Measurements from ENCODE around the gene ANKLE1.
A peak's percentile ranks its signal among the peaks of the same experiment; 100 is the strongest.

ANKLE1 gene, protein sequence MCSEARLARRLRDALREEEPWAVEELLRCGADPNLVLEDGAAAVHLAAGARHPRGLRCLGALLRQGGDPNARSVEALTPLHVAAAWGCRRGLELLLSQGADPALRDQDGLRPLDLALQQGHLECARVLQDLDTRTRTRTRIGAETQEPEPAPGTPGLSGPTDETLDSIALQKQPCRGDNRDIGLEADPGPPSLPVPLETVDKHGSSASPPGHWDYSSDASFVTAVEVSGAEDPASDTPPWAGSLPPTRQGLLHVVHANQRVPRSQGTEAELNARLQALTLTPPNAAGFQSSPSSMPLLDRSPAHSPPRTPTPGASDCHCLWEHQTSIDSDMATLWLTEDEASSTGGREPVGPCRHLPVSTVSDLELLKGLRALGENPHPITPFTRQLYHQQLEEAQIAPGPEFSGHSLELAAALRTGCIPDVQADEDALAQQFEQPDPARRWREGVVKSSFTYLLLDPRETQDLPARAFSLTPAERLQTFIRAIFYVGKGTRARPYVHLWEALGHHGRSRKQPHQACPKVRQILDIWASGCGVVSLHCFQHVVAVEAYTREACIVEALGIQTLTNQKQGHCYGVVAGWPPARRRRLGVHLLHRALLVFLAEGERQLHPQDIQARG

DNA sequence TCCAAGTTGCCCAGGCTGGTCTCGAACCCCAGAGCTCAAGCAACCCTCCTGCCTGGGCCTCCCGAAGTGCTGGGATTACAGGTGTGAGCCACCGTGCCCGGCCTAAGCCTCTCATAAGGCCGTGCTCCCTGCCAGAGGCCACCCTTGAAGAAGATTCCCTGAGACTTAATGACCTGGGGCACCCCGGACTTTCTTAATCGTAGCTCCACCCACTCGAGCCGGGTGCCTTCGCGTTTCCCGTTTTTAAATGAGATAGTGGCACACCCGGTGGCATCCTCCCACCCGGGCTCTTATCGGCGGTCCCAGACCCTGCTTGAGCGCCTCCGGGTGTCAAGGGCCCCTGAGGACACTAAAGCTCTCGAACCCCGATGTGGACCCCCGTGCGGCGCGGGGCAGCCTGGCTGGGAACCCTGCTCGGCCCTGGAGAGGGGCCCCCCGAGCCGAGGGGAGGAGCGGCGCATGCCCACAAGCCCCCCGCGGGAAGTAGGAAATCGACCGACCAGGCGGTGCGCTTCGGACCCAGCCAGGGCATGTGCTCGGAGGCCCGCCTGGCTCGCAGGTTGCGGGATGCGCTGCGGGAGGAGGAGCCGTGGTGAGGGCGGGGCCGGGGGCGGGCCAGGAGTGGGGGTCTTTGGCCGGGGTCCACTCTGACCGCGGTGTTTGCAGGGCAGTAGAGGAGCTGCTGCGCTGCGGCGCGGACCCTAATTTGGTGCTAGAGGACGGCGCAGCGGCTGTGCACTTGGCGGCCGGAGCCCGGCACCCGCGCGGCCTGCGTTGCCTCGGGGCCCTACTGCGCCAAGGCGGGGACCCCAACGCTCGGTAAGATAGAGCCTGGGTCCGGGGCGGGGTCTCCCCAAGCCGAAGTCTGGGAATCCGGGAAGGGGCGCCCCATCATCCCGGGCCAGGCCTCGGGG is at the start of gene ANKLE1:
Gene ANKLE1 (plus strand): TSS at position 511 of the 914 bp plus-strand sequence. CDS start 20 bp downstream, at position 531.
- no peak for DNase-seq (ENCODE audit: low read depth)
- TF ChIP-seq, protein P1, sequence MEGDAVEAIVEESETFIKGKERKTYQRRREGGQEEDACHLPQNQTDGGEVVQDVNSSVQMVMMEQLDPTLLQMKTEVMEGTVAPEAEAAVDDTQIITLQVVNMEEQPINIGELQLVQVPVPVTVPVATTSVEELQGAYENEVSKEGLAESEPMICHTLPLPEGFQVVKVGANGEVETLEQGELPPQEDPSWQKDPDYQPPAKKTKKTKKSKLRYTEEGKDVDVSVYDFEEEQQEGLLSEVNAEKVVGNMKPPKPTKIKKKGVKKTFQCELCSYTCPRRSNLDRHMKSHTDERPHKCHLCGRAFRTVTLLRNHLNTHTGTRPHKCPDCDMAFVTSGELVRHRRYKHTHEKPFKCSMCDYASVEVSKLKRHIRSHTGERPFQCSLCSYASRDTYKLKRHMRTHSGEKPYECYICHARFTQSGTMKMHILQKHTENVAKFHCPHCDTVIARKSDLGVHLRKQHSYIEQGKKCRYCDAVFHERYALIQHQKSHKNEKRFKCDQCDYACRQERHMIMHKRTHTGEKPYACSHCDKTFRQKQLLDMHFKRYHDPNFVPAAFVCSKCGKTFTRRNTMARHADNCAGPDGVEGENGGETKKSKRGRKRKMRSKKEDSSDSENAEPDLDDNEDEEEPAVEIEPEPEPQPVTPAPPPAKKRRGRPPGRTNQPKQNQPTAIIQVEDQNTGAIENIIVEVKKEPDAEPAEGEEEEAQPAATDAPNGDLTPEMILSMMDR (conservative IDR thresholded peaks at IDR 0.05; ENCODE audit: low read depth, low read length) = no peak
- H3K4me3 ChIP-seq (ENCODE audit: low read depth, low read length) = peak within 1 kb of the TSS; percentile 46

DNA sequence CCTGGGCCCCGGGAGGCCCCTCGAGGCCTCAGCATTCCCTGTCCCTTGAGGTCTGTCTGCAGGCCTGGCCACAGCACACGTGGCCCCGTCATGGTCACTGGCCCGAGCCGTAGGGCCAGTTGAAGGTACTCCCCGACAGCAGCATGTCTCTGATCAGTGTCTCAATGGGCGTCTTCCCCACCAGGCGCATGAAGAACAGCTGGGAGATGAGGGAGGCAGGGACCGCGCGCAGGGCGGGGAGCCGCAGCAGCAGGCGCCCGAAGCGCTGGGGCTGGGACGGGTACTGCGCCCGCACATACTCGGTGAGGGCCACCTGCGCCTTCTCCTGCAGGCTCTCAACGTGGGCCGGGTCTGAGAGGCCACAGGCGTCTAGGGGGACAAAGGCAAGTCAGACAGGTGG is 49.4 kb upstream of the ANKLE1 start:
- no peak for DNase-seq (ENCODE audit: low read depth)
- TF ChIP-seq, protein P1 (conservative IDR thresholded peaks at IDR 0.05; ENCODE audit: low read depth, low read length) = no peak
- no peak overlapping the region for H3K4me3 ChIP-seq (ENCODE audit: low read depth, low read length)

DNA sequence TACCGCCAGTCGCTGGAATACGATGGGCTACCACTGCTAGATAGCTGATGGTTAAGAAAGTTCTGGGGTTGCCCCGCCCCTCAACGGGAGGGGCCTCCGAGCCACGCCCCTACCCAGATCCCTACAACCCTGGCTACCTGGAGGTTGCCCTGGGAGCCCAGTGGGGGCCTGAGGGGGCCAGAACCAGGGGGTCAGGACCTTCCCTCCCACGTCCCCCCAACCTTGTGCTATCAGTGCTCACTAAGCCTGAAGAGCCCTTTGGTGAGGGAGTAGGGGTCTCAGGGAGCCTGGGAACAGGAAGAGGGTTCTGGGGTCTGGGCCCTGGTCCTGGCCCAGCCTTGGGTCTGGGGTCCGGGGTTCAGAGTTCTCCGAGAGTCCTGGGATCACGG is 46.8 kb upstream of the ANKLE1 start:
- DNase-seq (ENCODE audit: low read depth) = peak; percentile 56
- TF ChIP-seq, protein P1 (conservative IDR thresholded peaks at IDR 0.05; ENCODE audit: low read depth, low read length) = no peak
- H3K4me3 ChIP-seq (ENCODE audit: low read depth, low read length) = peak overlapping the region; percentile 62

DNA sequence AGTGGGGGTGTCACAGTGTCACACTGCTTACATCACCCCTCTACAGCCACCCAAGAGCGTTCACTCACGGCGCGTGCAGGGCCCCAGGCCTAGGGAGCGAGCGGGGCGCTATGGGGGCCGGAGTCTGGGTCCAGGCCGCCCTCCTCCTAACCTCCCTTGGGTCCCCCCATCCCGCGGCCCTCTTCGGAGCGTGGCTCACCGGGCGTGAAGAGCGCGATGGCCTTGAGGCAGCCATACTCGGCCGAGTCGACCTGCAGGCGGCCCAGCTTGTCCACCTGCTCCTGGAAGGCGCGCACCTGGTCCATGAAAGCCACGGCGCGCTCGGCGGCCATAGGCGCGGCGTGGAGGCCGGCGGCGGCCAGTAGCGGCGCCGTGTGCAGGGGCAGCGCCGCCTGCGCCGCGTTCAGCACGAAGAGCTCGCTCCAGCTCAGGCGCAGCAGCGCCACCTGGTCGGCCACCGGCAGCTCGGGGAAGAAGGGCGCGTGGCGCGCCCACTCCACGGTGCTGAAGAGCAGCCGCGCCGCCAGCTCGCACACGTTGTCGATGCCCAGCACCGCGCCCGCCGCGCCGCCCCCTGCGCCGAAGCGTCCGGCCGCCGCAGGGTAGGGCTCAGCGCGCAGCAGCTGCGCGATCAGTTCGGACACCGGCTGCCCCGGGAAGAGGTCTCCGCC is 46.3 kb upstream of the ANKLE1 start:
- TF ChIP-seq, protein P1 (conservative IDR thresholded peaks at IDR 0.05; ENCODE audit: low read depth, low read length) = peak; percentile 50
- DNase-seq (ENCODE audit: low read depth) = peak; percentile 79
- H3K4me3 ChIP-seq (ENCODE audit: low read depth, low read length) = peak overlapping the region; percentile 62

DNA sequence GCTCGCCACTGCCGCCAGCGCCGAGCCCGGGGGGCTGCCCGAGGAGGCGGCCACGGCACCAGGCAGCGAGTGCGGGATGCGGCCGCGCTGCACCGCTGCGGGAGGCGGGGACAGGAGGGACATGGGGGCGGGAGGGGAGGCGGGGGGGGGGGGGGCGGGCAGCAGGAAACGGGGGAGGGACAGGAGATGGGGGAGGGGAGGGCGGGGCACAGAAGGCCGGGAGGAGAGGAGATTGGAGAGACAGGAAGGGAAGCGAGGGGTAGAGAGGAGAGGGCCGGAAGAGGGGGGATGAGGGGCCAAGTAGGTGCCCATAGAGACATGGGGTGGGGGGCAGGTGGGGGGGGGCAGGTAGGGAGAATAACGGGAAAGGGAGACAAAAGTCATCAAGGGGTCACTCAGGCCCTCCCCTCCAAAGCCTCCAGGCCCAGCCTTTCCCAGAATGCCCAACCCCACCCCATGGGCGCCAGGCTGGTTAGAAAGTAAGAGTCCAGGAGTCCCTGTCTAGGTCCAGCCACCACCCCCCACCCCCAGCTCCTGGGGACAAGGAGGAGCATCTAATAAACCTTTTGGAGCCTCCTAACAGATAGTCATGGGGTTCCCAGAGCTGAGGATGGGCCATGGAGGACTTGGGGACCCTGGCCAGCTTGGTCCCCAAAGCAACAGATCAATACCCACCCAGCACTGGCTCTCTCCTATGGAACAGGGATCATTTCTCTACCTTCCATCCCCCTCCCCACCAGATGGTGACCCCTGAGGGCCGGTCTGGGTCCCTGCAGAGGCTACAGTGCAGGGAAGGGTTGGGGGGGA is 45.5 kb upstream of the ANKLE1 start:
- DNase-seq (ENCODE audit: low read depth) = no peak
- H3K4me3 ChIP-seq (ENCODE audit: low read depth, low read length) = peak overlapping the region; percentile 62
- TF ChIP-seq, protein P1 (conservative IDR thresholded peaks at IDR 0.05; ENCODE audit: low read depth, low read length) = no peak
